NOMO-1 treated with dmso at 0.1 percent for 144 hours (cell line): Measurements from ENCODE around the gene KRTAP1-3.
"Not testable (repeated sequence)": the region's sequence is repeated elsewhere in the genome, so short reads cannot be mapped to it uniquely, and the experiment has no call there.

Experiments used
- DNase-seq: peaks from one replicate; lab custom pipeline; 2025; ENCODE audit not compliant: unreplicated experiment; lab: John Stamatoyannopoulos, UW

The KRTAP1-3 gene

GRCh38 chr17:41054556-41054955, 19.9 kb upstream of the KRTAP1-3 start:
- not testable (repeated sequence) for DNase-seq

- no peak for DNase-seq
Observed at GRCh38 chr17:41054025-41054424, 19.4 kb upstream of the KRTAP1-3 start.

GRCh38 chr17:41052566-41052965, 17.9 kb upstream of the KRTAP1-3 start:
- DNase-seq, result no peak

- DNase-seq, result no peak
Observed at GRCh38 chr17:41049110-41049509, 14.4 kb upstream of the KRTAP1-3 start.

- no peak for DNase-seq
Observed at GRCh38 chr17:41048441-41048840, 13.8 kb upstream of the KRTAP1-3 start.

- DNase-seq, result not testable (repeated sequence)
Observed at GRCh38 chr17:41046735-41047465, 12.2 kb upstream of the KRTAP1-3 start, which contains the start of gene KRTAP2-1. Gene KRTAP2-1, minus strand, starts transcription at chr17:41047316. Its CDS starts 49 bp downstream, at chr17:41047267.

GRCh38 chr17:41042953-41043352, 8.3 kb upstream of the KRTAP1-3 start:
- no peak for DNase-seq

- not testable (repeated sequence) for DNase-seq
Observed at GRCh38 chr17:41040783-41041571, 6.3 kb upstream of the KRTAP1-3 start, which contains the start of gene KRTAP1-1. Gene KRTAP1-1, minus strand, starts transcription at chr17:41041450. Its CDS starts 53 bp downstream, at chr17:41041397.

GRCh38 chr17:41037853-41038350, 3.2 kb upstream of the KRTAP1-3 start:
- no peak for DNase-seq

- no peak for DNase-seq
Observed at GRCh38 chr17:41029633-41030245, 4.9 kb downstream of the KRTAP1-3 start, which contains the start of gene KRTAP1-4. Gene KRTAP1-4, minus strand, starts transcription at chr17:41030195. Its CDS starts 117 bp downstream, at chr17:41030078.

- DNase-seq, result no peak
Observed at GRCh38 chr17:41026715-41027471, 7.8 kb downstream of the KRTAP1-3 start, which contains the start of gene KRTAP1-5. Gene KRTAP1-5, minus strand, starts transcription at chr17:41027208. Its CDS starts 53 bp downstream, at chr17:41027155.

- DNase-seq, result no peak
Observed at GRCh38 chr17:41024697-41025096, 10.0 kb downstream of the KRTAP1-3 start.

- no peak for DNase-seq
Observed at GRCh38 chr17:41020336-41020735, 14.3 kb downstream of the KRTAP1-3 start.

- DNase-seq, result no peak
Observed at GRCh38 chr17:41019415-41019814, 15.3 kb downstream of the KRTAP1-3 start.

- DNase-seq, result no peak
Observed at GRCh38 chr17:41018541-41018940, 16.1 kb downstream of the KRTAP1-3 start.

GRCh38 chr17:41016578-41017215, 18.0 kb downstream of the KRTAP1-3 start:
- no peak for DNase-seq

- DNase-seq, result no peak
Observed at GRCh38 chr17:41015454-41015853, 19.2 kb downstream of the KRTAP1-3 start.

GRCh38 chr17:41013606-41014005, 21.1 kb downstream of the KRTAP1-3 start:
- DNase-seq, result no peak

- no peak for DNase-seq
Observed at GRCh38 chr17:41013181-41013580, 21.5 kb downstream of the KRTAP1-3 start.
